HAP-1 (cell line): ENCODE measurements around the gene MAPK8IP3.

ENCODE experiments used
- DNase-seq, 2 experiments: peaks; one replicate each; pipeline ENCODE4 v3.0.0-alpha.2; 2016 to 2020; ENCODE audit warnings: low spot score in 2 of 2
- H3K27me3 ChIP-seq: fragments of 250-450 bp; sonication (Bioruptor Pico); 2 replicates; pipeline ENCODE4 v1.5.1; 2020; ENCODE audit warnings: low read depth, mild to moderate bottlenecking, moderate library complexity
- H3K36me3 ChIP-seq: fragments of 250-450 bp; sonication (Bioruptor Pico); replicated peaks from 2 replicates; pipeline ENCODE4 v1.5.1; 2020; ENCODE audit warnings: mild to moderate bottlenecking
- H3K4me1 ChIP-seq: fragments of 250-450 bp; sonication (Bioruptor Pico); 2 replicates; pipeline ENCODE4 v1.5.1; 2020; ENCODE audit warnings: mild to moderate bottlenecking
- H3K4me3 ChIP-seq: fragments of 250-450 bp; sonication (Bioruptor Pico); 2 replicates; pipeline ENCODE4 v1.5.1; 2020; ENCODE audit warnings: mild to moderate bottlenecking, moderate library complexity
- H3K9me3 ChIP-seq: fragments of 250-450 bp; sonication (Bioruptor Pico); 2 replicates; pipeline ENCODE4 v1.5.1; 2020; ENCODE audit warnings: mild to moderate bottlenecking, moderate library complexity
- in situ Hi-C: fragments of 300-500 bp; cut with MboI; formaldehyde crosslinking; loops from 3 replicates; pipeline ENCODE4 v1.14.3; 2020; ENCODE audit warnings: low sequenced_read_pairs, inconsistent platforms, mixed read lengths

Gene MAPK8IP3

DNA sequence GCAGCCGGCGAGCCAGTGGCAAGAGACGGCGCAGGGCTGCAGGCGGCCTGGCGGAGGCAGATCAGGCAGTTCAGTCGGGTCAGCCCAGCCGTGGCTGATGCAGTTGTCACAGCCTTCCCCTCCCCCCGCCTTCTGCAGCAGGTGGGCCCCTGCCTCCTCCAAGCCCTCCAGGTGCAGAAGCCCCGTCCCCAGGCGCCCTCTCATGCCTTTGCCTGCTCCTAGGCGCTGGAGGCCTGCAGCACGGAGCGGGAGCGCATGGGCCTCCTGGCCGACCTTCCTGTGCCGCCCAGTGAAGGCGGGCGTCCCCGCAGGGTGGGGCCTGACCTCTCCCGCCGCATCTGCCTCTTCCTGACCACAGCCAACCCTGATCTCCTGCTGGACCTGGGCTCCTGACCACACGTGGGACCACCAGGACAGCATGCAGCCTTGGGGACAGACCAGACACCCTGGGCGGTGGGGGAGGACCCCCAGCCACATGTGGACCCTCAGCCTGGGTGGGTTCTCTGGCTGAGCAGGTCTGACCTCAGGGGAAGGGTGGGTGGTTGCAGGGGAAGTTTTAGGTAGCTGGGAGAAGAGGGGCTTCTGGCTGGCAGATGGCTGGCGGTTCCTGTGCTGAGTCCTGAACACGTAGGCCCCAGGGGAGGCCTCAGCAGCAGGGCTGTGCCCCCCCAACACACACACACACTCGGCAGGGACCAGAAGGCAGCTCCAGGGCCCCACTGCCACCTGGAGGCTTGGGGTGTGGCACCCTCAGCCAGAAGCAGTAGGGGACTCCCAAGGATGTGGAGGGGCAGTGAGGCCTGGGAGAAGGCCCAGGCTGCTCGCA lies 70.1 kb downstream of the MAPK8IP3 start:
- no peak for DNase-seq
- Histone ChIP-seq H3K27me3 (no peaks in the 10 kb centered on the region), H3K9me3 (no peaks in the 10 kb centered on the region), H3K36me3 (peaks cover 33% of the 10 kb centered on the region), H3K4me3 (no peak overlapping the region), H3K4me1 (peaks cover 3% of the 10 kb centered on the region; the same call in 1 of the 2 replicates)
- in situ Hi-C loops, result no loop called here

DNA sequence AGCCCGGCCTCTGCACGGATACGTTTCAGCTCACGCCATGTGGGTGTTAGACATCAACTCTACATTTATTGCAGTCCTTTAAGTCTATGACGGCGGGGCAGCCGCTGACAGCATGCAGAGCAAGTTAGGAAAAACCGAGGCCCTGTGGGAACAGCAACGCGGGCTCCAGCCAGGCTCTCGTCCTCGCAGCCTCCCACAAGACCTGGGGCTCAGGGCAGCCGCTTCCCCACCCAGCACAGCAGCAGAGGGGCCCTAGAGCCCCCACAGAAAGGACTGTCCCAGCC lies 70.6 kb downstream of the MAPK8IP3 start:
- H3K4me1 ChIP-seq, result peaks cover 3% of the 10 kb centered on the region; the same call in 1 of the 2 replicates
- no peaks in the 10 kb centered on the region for H3K27me3 ChIP-seq
- in situ Hi-C loops, result no loop called here
- no peak overlapping the region for H3K4me3 ChIP-seq
- DNase-seq, result no peak
- H3K9me3 ChIP-seq, result no peaks in the 10 kb centered on the region
- peaks cover 33% of the 10 kb centered on the region for H3K36me3 ChIP-seq

GRCh38 chr16:1776991-1777374 lies 71.0 kb downstream of the MAPK8IP3 start:
- in situ Hi-C loops, result no loop called here

DNA sequence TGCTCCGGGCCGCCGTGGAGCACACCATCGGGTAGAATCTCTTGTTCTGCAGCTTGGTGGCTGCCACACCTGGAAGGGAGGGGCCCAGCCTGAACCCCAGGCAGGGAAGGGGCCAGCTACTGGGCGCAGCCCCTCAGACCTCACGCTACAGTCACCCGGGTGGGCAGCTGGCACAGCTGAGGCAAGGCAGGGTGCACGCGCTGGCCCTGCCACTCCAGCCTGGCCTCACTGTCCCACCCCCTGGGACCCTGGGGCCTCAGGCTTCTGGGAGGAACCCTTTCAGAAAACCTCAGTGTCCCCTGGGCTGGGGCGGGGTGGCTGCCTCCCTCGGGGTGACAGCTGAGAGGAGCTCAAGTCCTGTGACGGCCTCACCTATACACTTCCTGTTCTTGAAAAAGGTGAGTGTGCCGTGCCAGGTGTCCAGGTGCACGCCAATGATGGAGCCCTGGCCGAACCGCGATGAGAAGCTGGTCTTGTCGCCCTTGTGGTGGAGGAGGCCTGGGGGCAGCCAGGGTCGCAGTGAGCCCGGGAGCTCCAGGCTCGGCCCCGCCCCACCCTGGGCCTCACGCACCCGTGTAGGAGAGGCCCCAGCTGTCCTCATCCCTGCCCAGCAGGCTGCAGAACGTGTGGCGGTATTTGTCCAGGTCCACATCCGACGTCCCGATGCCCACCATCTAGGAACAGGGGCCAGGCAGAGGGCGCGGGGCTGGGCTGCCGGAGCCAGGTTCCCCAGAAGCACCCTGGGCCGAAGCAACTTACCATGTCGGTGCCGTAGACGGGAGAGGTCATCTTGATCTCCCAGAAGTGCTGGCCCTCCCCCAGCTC lies 71.6 kb downstream of the MAPK8IP3 start:
- no peak for DNase-seq
- H3K4me1 ChIP-seq, result peaks cover 3% of the 10 kb centered on the region; the same call in 1 of the 2 replicates
- in situ Hi-C loops, result no loop called here
- H3K9me3 ChIP-seq, result no peaks in the 10 kb centered on the region
- peaks cover 24% of the 10 kb centered on the region for H3K36me3 ChIP-seq
- H3K27me3 ChIP-seq, result no peaks in the 10 kb centered on the region
- no peak overlapping the region for H3K4me3 ChIP-seq

More at GRCh38 chr16:1776991-1777374, 71.0 kb downstream of the MAPK8IP3 start:
- no peaks in the 10 kb centered on the region for H3K27me3 ChIP-seq
- H3K4me1 ChIP-seq, result peaks cover 3% of the 10 kb centered on the region; the same call in 1 of the 2 replicates
- no peaks in the 10 kb centered on the region for H3K9me3 ChIP-seq
- H3K4me3 ChIP-seq, result no peak overlapping the region
- peaks cover 30% of the 10 kb centered on the region for H3K36me3 ChIP-seq
- DNase-seq, result no peak

GRCh38 chr16:1778200-1779179 lies 72.5 kb downstream of the MAPK8IP3 start:
- Histone ChIP-seq H3K9me3 (no peaks in the 10 kb centered on the region), H3K4me1 (peaks cover 3% of the 10 kb centered on the region; the same call in 1 of the 2 replicates), H3K4me3 (no peak overlapping the region), H3K36me3 (peaks cover 21% of the 10 kb centered on the region), H3K27me3 (no peaks in the 10 kb centered on the region)
- DNase-seq, result no peak
- in situ Hi-C loops, result no loop called here

DNA sequence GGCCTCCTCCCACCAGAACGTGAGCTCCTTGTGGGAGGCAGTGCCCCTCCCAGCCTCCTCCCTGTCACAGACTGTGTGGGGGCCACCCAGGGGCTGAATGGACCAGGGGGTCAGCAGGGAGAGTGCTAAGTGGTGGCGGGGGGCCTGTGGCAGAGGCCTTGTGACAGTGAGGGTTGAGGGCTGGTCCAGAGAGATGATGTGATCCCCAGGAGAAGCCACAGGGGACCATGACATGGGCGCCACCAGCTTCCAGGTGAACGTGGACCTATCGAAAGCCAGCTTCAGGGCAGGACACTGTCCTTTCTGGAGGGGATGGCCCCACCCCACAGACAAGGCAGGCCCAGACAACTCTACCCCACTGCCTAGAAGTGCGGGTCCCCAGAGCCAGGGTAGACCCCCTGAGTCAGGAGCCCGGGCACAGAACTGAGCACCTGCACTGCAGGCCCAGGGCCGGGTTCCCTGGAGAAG lies 73.3 kb downstream of the MAPK8IP3 start:
- Histone ChIP-seq H3K4me1 (peaks cover 2% of the 10 kb centered on the region; the same call in 1 of the 2 replicates), H3K27me3 (no peaks in the 10 kb centered on the region), H3K9me3 (no peaks in the 10 kb centered on the region), H3K4me3 (no peak overlapping the region), H3K36me3 (peaks cover 23% of the 10 kb centered on the region)
- DNase-seq, result no peak
- in situ Hi-C loops, result no loop called here

- Histone ChIP-seq H3K36me3 (peaks cover 23% of the 10 kb centered on the region), H3K9me3 (no peaks in the 10 kb centered on the region), H3K27me3 (no peaks in the 10 kb centered on the region), H3K4me1 (no peaks in the 10 kb centered on the region), H3K4me3 (no peak overlapping the region)
- in situ Hi-C loops, result no loop called here
- DNase-seq, result no peak
Measured at GRCh38 chr16:1779741-1780676, 74.0 kb downstream of the MAPK8IP3 start.

- DNase-seq, result no peak
- in situ Hi-C loops, result no loop called here
- Histone ChIP-seq H3K36me3 (peaks cover 17% of the 10 kb centered on the region), H3K27me3 (no peaks in the 10 kb centered on the region), H3K9me3 (no peaks in the 10 kb centered on the region), H3K4me3 (no peak overlapping the region), H3K4me1 (no peaks in the 10 kb centered on the region)
Measured at GRCh38 chr16:1780677-1781072, 74.7 kb downstream of the MAPK8IP3 start.

GRCh38 chr16:1781254-1781653 lies 75.3 kb downstream of the MAPK8IP3 start:
- Histone ChIP-seq H3K36me3 (peaks cover 14% of the 10 kb centered on the region), H3K4me1 (no peaks in the 10 kb centered on the region), H3K27me3 (no peaks in the 10 kb centered on the region), H3K9me3 (no peaks in the 10 kb centered on the region), H3K4me3 (peak overlapping the region; percentile 76)
- in situ Hi-C loops, result no loop called here
- no peak for DNase-seq

DNA sequence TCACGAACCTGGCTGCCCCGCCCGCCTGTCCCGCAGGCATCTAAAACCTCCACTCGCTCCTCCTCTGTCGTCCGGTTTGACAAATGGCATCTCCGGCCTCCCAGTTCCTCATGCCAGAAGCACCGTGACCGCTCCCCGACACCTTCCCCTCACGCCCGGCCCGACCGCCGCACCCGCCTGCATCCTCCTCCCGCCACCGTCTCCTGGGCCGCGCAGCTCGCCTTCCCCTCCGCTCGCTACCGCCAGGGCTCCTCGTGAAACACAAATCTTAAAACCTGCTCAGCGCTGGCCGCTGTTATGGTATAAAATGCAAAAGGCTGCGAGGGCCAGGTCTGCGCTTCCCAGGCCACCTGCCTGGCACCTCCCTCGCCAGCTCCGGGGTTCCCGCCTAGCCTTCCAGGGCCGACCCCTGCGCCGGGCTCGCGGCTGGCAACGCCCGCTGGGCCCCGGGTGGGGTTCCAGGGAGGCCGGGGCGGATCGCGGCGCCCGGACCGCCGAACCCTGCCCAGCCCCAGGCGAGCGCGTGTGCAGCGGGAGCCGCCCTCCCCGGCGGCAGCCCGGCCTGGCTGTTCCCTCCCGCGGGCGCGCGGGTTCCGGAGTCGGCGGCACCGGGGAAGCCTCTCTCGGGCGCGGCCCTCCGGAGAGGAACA lies 75.9 kb downstream of the MAPK8IP3 start:
- in situ Hi-C loops, result no loop called here
- Histone ChIP-seq H3K4me1 (no peaks in the 10 kb centered on the region), H3K36me3 (peaks cover 14% of the 10 kb centered on the region), H3K9me3 (no peaks in the 10 kb centered on the region), H3K27me3 (no peaks in the 10 kb centered on the region), H3K4me3 (peak overlapping the region; percentile 76)
- DNase-seq, result no peak

- peaks cover 8% of the 10 kb centered on the region for H3K36me3 ChIP-seq
- no peaks in the 10 kb centered on the region for H3K9me3 ChIP-seq
- H3K4me3 ChIP-seq, result peak within 1 kb of the TSS; percentile 76
- in situ Hi-C loops, result no loop called here
- peak; percentile 99 for DNase-seq
- no peaks in the 10 kb centered on the region for H3K4me1 ChIP-seq
- H3K27me3 ChIP-seq, result no peaks in the 10 kb centered on the region
Measured at GRCh38 chr16:1782408-1783264, 76.6 kb downstream of the MAPK8IP3 start, which contains the start of the genes NUBP2 and SPSB3. NUBP2 (plus strand) TSS chr16:1782960; CDS start chr16:1783021, 61 bp downstream. SPSB3 (minus strand) TSS chr16:1782571; CDS start chr16:1781483, 1,088 bp downstream.
